NCI-H748 (cell line): Measurements from ENCODE around the gene SIK3.
A peak's percentile ranks its signal among the peaks of the same experiment; 100 is the strongest.

ENCODE experiments used
- DNase-seq: peaks from one replicate; lab custom pipeline; 2025; ENCODE audit not compliant: unreplicated experiment; lab: John Stamatoyannopoulos, UW

SIK3 gene

GRCh38 chr11:117080370-117080769 lies 17.9 kb downstream of the SIK3 start:
- DNase-seq = no peak

GRCh38 chr11:117076941-117077691 lies 21.1 kb downstream of the SIK3 start:
- peak; percentile 81 for DNase-seq

- no peak for DNase-seq
Observed at GRCh38 chr11:117075186-117075585, 23.0 kb downstream of the SIK3 start.

- no peak for DNase-seq
Observed at GRCh38 chr11:117074119-117074518, 24.1 kb downstream of the SIK3 start.

- no peak for DNase-seq
Observed at GRCh38 chr11:117073539-117073938, 24.7 kb downstream of the SIK3 start.

GRCh38 chr11:117072517-117073461 lies 25.4 kb downstream of the SIK3 start:
- DNase-seq = no peak

GRCh38 chr11:117071344-117071787 lies 26.9 kb downstream of the SIK3 start:
- DNase-seq = no peak

- DNase-seq = no peak
Observed at GRCh38 chr11:117070016-117070415, 28.2 kb downstream of the SIK3 start.

GRCh38 chr11:117068303-117068860 lies 29.8 kb downstream of the SIK3 start:
- no peak for DNase-seq

GRCh38 chr11:117066959-117067358 lies 31.3 kb downstream of the SIK3 start:
- no peak for DNase-seq

GRCh38 chr11:117064275-117064674 lies 34.0 kb downstream of the SIK3 start:
- no peak for DNase-seq

GRCh38 chr11:117062498-117062897 lies 35.7 kb downstream of the SIK3 start:
- DNase-seq = no peak

- no peak for DNase-seq
Observed at GRCh38 chr11:117061256-117061655, 37.0 kb downstream of the SIK3 start.

GRCh38 chr11:117059611-117060148 lies 38.5 kb downstream of the SIK3 start:
- no peak for DNase-seq

- no peak for DNase-seq
Observed at GRCh38 chr11:117058761-117059261, 39.4 kb downstream of the SIK3 start.

GRCh38 chr11:117057727-117058126 lies 40.5 kb downstream of the SIK3 start:
- DNase-seq = no peak

GRCh38 chr11:117057317-117057716 lies 40.9 kb downstream of the SIK3 start:
- DNase-seq = no peak

- no peak for DNase-seq
Observed at GRCh38 chr11:117055469-117055868, 42.8 kb downstream of the SIK3 start.

- DNase-seq = no peak
Observed at GRCh38 chr11:117054382-117054781, 43.8 kb downstream of the SIK3 start.

- no peak for DNase-seq
Observed at GRCh38 chr11:117052196-117053149, 45.8 kb downstream of the SIK3 start.
